ENCODE results near the gene FGD5. TPM values are rescaled to one million over a fixed set of nuclear protein-coding genes. Genes with fewer than 3 reads are reported as not detected.

Gene FGD5
- total RNA-seq, 2 donors from 2014 or later = 15.3 to 17.0 TPM

GRCh38 chr3:14797731-14798130 is 21.0 kb upstream of the FGD5 start:
- no peaks in the 10 kb centered on the region for H3K4me1 ChIP-seq (ENCODE audit: control insufficient read depth, insufficient read depth, low read length)
- no peak overlapping the region for H3K9ac ChIP-seq (ENCODE audit: extremely low read depth, low read length, poor library complexity, severe bottlenecking)
- Mint-ChIP-seq H3K27me3 (ENCODE audit: insufficient read depth) (peaks cover 2% of the 10 kb centered on the region), H3K27ac (no peak overlapping the region), H3K4me1 (peaks cover 5% of the 10 kb centered on the region), H3K36me3 (ENCODE audit: low read depth) (no peaks in the 10 kb centered on the region), H3K4me3 (no peak overlapping the region), H3K9me3 (peaks cover 4% of the 10 kb centered on the region)
- H3K27ac ChIP-seq (ENCODE audit: low read depth, low read length) = no peak overlapping the region
- no peaks in the 10 kb centered on the region for H3K36me3 ChIP-seq (ENCODE audit: control insufficient read depth, insufficient read depth, low read length)
- no peaks in the 10 kb centered on the region for H3K9me3 ChIP-seq (ENCODE audit: control insufficient read depth, low read length)
- WGBS, 2 experiments (ENCODE audit: insufficient coverage in 1 of 2, insufficient read length in 1 of 2) = 83 to 85% methylated on average over 4 of the region's 4 CpGs
- peak; percentile 47 for DNase-seq
- no peaks in the 10 kb centered on the region for H3K27me3 ChIP-seq (ENCODE audit: control insufficient read depth, insufficient read depth, low read length, poor library complexity, severe bottlenecking)
- no peak for TF ChIP-seq CTCF (conservative IDR thresholded peaks at IDR 0.05)
- H3K4me3 ChIP-seq (ENCODE audit: low read length) = no peak overlapping the region

GRCh38 chr3:14798231-14798630 is 20.5 kb upstream of the FGD5 start:
- WGBS, 2 experiments (ENCODE audit: insufficient coverage in 1 of 2, insufficient read length in 1 of 2) = 91 to 93% methylated on average over 5 to 6 of the region's 6 CpGs
- Histone ChIP-seq H3K4me3 (ENCODE audit: low read length) (no peak overlapping the region), H3K36me3 (ENCODE audit: control insufficient read depth, insufficient read depth, low read length) (no peaks in the 10 kb centered on the region), H3K9ac (ENCODE audit: extremely low read depth, low read length, poor library complexity, severe bottlenecking) (no peak overlapping the region), H3K27ac (ENCODE audit: low read depth, low read length) (no peak overlapping the region), H3K4me1 (ENCODE audit: control insufficient read depth, insufficient read depth, low read length) (no peaks in the 10 kb centered on the region), H3K27me3 (ENCODE audit: control insufficient read depth, insufficient read depth, low read length, poor library complexity, severe bottlenecking) (no peaks in the 10 kb centered on the region), H3K9me3 (ENCODE audit: control insufficient read depth, low read length) (no peaks in the 10 kb centered on the region)
- H3K4me1 Mint-ChIP-seq = peaks cover 5% of the 10 kb centered on the region
- no peak for TF ChIP-seq CTCF (conservative IDR thresholded peaks at IDR 0.05)
- DNase-seq = no peak
- no peaks in the 10 kb centered on the region for H3K27me3 Mint-ChIP-seq (ENCODE audit: insufficient read depth)
- no peak overlapping the region for H3K4me3 Mint-ChIP-seq
- no peak overlapping the region for H3K27ac Mint-ChIP-seq
- H3K9me3 Mint-ChIP-seq = peaks cover 4% of the 10 kb centered on the region
- H3K36me3 Mint-ChIP-seq (ENCODE audit: low read depth) = no peaks in the 10 kb centered on the region

- Mint-ChIP-seq H3K4me1 (peaks cover 5% of the 10 kb centered on the region), H3K36me3 (ENCODE audit: low read depth) (no peaks in the 10 kb centered on the region), H3K27me3 (ENCODE audit: insufficient read depth) (peaks cover 5% of the 10 kb centered on the region), H3K27ac (no peak overlapping the region), H3K4me3 (no peak overlapping the region), H3K9me3 (peaks cover 4% of the 10 kb centered on the region)
- DNase-seq = no peak
- no peaks in the 10 kb centered on the region for H3K9me3 ChIP-seq (ENCODE audit: control insufficient read depth, low read length)
- H3K9ac ChIP-seq (ENCODE audit: extremely low read depth, low read length, poor library complexity, severe bottlenecking) = no peak overlapping the region
- no peak for TF ChIP-seq CTCF (conservative IDR thresholded peaks at IDR 0.05)
- H3K4me3 ChIP-seq (ENCODE audit: low read length) = no peak overlapping the region
- no peaks in the 10 kb centered on the region for H3K4me1 ChIP-seq (ENCODE audit: control insufficient read depth, insufficient read depth, low read length)
- 87% methylated on average over 4 of the region's 4 CpGs; no CpG with 5 or more reads in 1 of the 2 experiments for WGBS, 2 experiments (ENCODE audit: insufficient coverage in 1 of 2, insufficient read length in 1 of 2)
- H3K27ac ChIP-seq (ENCODE audit: low read depth, low read length) = no peak overlapping the region
- H3K36me3 ChIP-seq (ENCODE audit: control insufficient read depth, insufficient read depth, low read length) = no peaks in the 10 kb centered on the region
- no peaks in the 10 kb centered on the region for H3K27me3 ChIP-seq (ENCODE audit: control insufficient read depth, insufficient read depth, low read length, poor library complexity, severe bottlenecking)
These were observed 19.6 kb upstream of the FGD5 start for GRCh38 chr3:14799146-14799545.
